Activated naive CD8-positive, alpha-beta T cell (primary cell): ENCODE data around the gene ANKRD11.
"Not testable (repeated sequence)": the region's sequence is repeated elsewhere in the genome, so short reads cannot be mapped to it uniquely, and the experiment has no call there.

Source experiments
- H3K27ac Mint-ChIP-seq: one replicate; pipeline ENCODE4 v1.8.0; 2021; ENCODE audit warnings: mixed read lengths
- H3K27me3 Mint-ChIP-seq: one replicate; pipeline ENCODE4 v1.8.0; 2021; ENCODE audit warnings: mixed read lengths
- H3K36me3 Mint-ChIP-seq: one replicate; pipeline ENCODE4 v1.8.0; 2021; ENCODE audit warnings: mixed read lengths
- H3K4me1 Mint-ChIP-seq: one replicate; pipeline ENCODE4 v1.8.0; 2021; ENCODE audit warnings: low read depth, mixed read lengths
- H3K4me3 Mint-ChIP-seq: one replicate; pipeline ENCODE4 v1.8.0; 2021; ENCODE audit warnings: mild to moderate bottlenecking, mixed read lengths
- H3K9me3 Mint-ChIP-seq: one replicate; pipeline ENCODE4 v1.8.0; 2021; ENCODE audit warnings: low read depth, mixed read lengths

Gene ANKRD11

DNA sequence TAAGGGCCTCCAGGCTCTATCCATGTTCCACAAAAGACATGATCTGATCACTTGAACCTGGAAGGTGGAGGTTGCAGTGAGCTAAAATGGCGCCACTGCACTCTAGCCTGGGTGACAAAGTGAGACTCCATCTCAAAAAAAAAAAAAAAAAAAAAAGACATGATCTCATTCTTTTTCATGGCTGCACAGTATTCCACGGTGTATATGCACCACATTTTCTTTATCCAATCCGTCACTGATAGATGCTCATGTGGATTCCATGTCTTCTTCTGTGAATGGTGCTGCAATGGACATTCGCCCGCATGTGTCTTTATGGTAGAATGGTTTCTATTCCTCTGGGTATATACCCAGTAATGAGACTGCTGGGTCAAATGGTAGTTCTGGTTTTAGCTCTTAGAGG is 124.4 kb downstream of the ANKRD11 start:
- no peaks in the 10 kb centered on the region for H3K9me3 Mint-ChIP-seq
- peaks cover 89% of the 10 kb centered on the region for H3K4me1 Mint-ChIP-seq
- no peaks in the 10 kb centered on the region for H3K27me3 Mint-ChIP-seq
- no peaks in the 10 kb centered on the region for H3K36me3 Mint-ChIP-seq
- peak overlapping the region; percentile 28 for H3K27ac Mint-ChIP-seq
- H3K4me3 Mint-ChIP-seq = no peak overlapping the region

- Mint-ChIP-seq H3K27me3 (no peaks in the 10 kb centered on the region), H3K9me3 (no peaks in the 10 kb centered on the region), H3K4me1 (peaks cover 89% of the 10 kb centered on the region), H3K27ac (peak overlapping the region; percentile 50), H3K36me3 (no peaks in the 10 kb centered on the region), H3K4me3 (no peak overlapping the region)
Observed at GRCh38 chr16:89365044-89365467, 125.3 kb downstream of the ANKRD11 start.

DNA sequence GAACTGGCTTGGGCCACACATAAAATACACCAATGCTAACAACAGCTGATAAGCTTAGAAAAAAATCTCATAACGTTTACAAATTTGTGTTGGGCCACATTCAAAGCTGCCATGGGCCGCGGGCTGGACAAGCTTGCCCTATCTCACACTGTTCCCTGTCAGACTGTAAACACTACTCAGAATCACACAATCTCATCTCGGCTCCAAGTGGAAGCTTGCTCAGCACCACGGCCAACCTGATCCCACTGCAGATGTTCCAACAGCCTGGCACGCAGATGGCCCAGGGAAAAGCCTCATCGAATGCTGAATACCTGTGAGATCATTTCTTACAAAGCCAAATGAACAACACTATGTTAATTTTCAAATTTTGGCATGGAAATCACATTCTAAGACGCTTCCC is 125.8 kb downstream of the ANKRD11 start:
- Mint-ChIP-seq H3K27ac (peak overlapping the region; percentile 85), H3K27me3 (no peaks in the 10 kb centered on the region), H3K36me3 (no peaks in the 10 kb centered on the region), H3K9me3 (no peaks in the 10 kb centered on the region), H3K4me3 (peak overlapping the region; percentile 27), H3K4me1 (peaks cover 89% of the 10 kb centered on the region)

GRCh38 chr16:89363621-89364393 is 126.6 kb downstream of the ANKRD11 start:
- H3K27me3 Mint-ChIP-seq = no peaks in the 10 kb centered on the region
- H3K4me1 Mint-ChIP-seq = peaks cover 89% of the 10 kb centered on the region
- H3K36me3 Mint-ChIP-seq = no peaks in the 10 kb centered on the region
- peak overlapping the region; percentile 51 for H3K4me3 Mint-ChIP-seq
- H3K9me3 Mint-ChIP-seq = no peaks in the 10 kb centered on the region
- H3K27ac Mint-ChIP-seq = peak overlapping the region; percentile 85

DNA sequence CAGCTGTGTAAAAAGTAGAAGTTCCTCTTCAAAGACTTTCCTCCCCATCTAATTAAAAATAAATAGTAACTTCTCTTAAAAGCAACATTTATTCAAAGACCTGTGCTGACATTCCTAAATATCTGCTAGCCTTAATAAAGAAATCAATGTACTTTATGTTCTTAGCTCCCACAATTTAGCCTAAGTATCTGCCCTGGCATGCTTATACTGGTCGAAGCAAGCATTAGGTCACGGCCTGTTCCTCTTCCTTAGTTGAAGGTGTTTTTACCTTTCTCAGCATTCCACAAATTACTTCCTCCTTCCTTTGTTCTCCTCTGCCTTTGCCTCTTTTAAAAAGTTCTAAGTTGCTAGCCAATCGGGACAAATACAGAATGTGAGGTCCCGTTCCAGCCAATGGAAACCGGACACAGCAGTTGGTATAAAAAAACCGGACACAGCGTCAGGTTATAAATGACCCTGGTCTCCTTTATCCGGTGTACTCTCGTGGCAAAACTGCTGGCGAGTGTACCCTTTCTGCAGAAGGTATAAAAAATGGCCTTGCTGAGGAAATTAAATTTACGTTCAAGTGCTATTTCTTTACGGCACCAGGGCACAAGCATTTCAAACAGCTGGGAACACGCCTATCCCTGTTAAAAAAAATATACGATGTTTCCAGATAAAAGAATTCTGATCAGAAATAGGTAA is 127.7 kb downstream of the ANKRD11 start:
- H3K9me3 Mint-ChIP-seq, H3K27me3 Mint-ChIP-seq, H3K36me3 Mint-ChIP-seq: not testable (repeated sequence)
- peak overlapping the region; percentile 79 for H3K4me3 Mint-ChIP-seq
- H3K27ac Mint-ChIP-seq = peak overlapping the region; percentile 91
- H3K4me1 Mint-ChIP-seq = peaks cover 92% of the 10 kb centered on the region

GRCh38 chr16:89361751-89362539 is 128.4 kb downstream of the ANKRD11 start:
- Mint-ChIP-seq H3K27me3 (no peaks in the 10 kb centered on the region), H3K4me1 (peaks cover 94% of the 10 kb centered on the region), H3K27ac (peak overlapping the region; percentile 91), H3K36me3 (peaks cover under 1% of the 10 kb centered on the region), H3K4me3 (peak overlapping the region; percentile 79), H3K9me3 (no peaks in the 10 kb centered on the region)

- Mint-ChIP-seq H3K4me1 (peaks cover 92% of the 10 kb centered on the region), H3K9me3 (no peaks in the 10 kb centered on the region), H3K36me3 (peaks cover 2% of the 10 kb centered on the region), H3K27ac (peak overlapping the region; percentile 91), H3K4me3 (peak overlapping the region; percentile 79), H3K27me3 (no peaks in the 10 kb centered on the region)
Observed at GRCh38 chr16:89360760-89361435, 129.5 kb downstream of the ANKRD11 start.

- Mint-ChIP-seq H3K4me3 (peak overlapping the region; percentile 79), H3K27ac (peak overlapping the region; percentile 77), H3K9me3 (no peaks in the 10 kb centered on the region), H3K4me1 (peaks cover 93% of the 10 kb centered on the region), H3K27me3 (no peaks in the 10 kb centered on the region), H3K36me3 (peaks cover 2% of the 10 kb centered on the region)
Observed at GRCh38 chr16:89359264-89360147, 130.9 kb downstream of the ANKRD11 start.

DNA sequence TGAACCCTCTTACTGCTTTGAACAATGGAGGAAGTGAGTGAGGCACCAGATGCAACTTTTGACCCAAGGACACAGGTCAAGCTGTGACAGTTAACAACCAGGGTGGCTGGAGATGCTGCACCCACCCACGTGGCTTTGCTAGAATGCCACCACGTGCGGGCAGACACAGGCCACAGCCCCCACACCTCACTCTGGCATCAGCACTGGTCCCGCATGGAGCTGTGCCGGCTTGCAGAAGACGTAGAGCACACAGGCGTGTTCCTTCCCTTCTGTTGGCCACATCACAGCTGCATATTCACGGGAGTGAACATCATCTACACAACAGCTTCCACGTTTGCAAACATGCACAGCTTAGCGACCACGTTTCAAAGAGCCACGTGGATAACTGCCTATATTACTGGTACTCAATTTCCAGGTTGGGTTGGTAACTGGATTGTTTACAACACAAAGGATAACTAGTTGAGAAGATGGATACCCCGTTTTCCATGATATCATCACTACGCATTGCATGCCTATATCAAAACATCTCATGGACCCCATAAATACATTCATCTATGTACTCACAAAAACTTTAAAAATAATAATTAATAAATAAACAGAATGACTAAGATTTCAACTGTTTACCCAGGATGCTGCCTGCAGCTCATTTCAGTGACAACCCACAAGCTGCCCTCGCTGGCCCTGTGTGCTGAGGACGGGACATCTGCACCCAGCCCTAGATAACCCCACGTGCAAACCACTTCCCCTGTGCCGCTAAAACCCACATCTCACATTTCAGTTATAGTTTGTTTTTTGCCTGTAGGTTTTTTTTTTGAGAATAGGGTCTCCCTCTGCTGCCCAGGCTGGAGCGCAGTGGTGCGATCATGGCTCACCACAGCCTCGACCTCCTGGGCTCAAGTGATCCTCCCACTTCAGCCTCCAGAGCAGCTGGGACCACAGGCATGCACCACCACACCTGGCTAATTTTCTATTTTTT is 132.0 kb downstream of the ANKRD11 start:
- Mint-ChIP-seq H3K27ac (peak overlapping the region; percentile 77), H3K36me3 (peaks cover 2% of the 10 kb centered on the region), H3K9me3 (no peaks in the 10 kb centered on the region)

GRCh38 chr16:89357055-89357816 is 133.1 kb downstream of the ANKRD11 start:
- no peaks in the 10 kb centered on the region for H3K9me3 Mint-ChIP-seq
- H3K36me3 Mint-ChIP-seq = peaks cover 2% of the 10 kb centered on the region
- peak overlapping the region; percentile 48 for H3K4me3 Mint-ChIP-seq
- H3K27me3 Mint-ChIP-seq = no peaks in the 10 kb centered on the region
- peak overlapping the region; percentile 36 for H3K27ac Mint-ChIP-seq
- H3K4me1 Mint-ChIP-seq = peaks cover 96% of the 10 kb centered on the region

More for the DNA sequence above, 132.0 kb downstream of the ANKRD11 start:
- Mint-ChIP-seq H3K4me1 (peaks cover 93% of the 10 kb centered on the region), H3K27me3 (no peaks in the 10 kb centered on the region), H3K4me3 (peak overlapping the region; percentile 79)

- Mint-ChIP-seq H3K4me1 (peaks cover 96% of the 10 kb centered on the region), H3K4me3 (peak overlapping the region; percentile 3), H3K27ac (peak overlapping the region; percentile 36), H3K9me3 (no peaks in the 10 kb centered on the region), H3K27me3 (no peaks in the 10 kb centered on the region), H3K36me3 (peaks cover 2% of the 10 kb centered on the region)
Observed at GRCh38 chr16:89355686-89356085, 134.7 kb downstream of the ANKRD11 start.

DNA sequence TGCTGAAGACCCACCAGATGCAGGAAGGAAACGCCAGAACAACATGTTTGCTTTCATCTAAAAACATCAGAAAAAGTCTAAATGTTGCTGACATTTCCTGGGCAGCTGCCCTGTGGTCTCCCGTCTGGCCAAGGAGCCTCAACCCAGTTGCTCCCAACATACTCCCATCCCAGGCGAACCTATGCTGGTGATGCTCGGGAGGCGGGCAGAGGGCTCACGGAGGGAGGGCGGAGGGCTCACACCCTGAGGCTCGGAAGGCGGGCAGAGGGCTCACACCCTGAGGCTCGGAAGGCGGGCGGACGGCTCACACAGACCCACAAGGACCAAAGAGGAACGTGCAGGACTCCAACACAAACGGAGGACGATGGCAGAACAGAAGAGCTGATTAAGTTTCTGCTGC is 135.4 kb downstream of the ANKRD11 start:
- no peak overlapping the region for H3K4me3 Mint-ChIP-seq
- H3K4me1 Mint-ChIP-seq = peaks cover 96% of the 10 kb centered on the region
- no peaks in the 10 kb centered on the region for H3K9me3 Mint-ChIP-seq
- peak overlapping the region; percentile 36 for H3K27ac Mint-ChIP-seq
- H3K36me3 Mint-ChIP-seq = peaks cover 5% of the 10 kb centered on the region
- no peaks in the 10 kb centered on the region for H3K27me3 Mint-ChIP-seq
